Astrocyte (in vitro differentiated cells and primary cell): ENCODE measurements around the gene RAB11FIP4.

Experiments used
- EZH2 ChIP-seq: IDR thresholded peaks from 2 replicates; pipeline ENCODE4 v1.6.1; 2012; ENCODE audit warnings: mild to moderate bottlenecking, low read length, inconsistent platforms; ENCODE audit not compliant: insufficient read depth
- TF ChIP-seq, protein P1 (sequence below): IDR thresholded peaks from 2 replicates; pipeline ENCODE4 v1.5.1; 2011; ENCODE audit warnings: low read depth, mild to moderate bottlenecking, inconsistent platforms, low read length, moderate library complexity; ENCODE audit not compliant: insufficient read depth

DNA sequence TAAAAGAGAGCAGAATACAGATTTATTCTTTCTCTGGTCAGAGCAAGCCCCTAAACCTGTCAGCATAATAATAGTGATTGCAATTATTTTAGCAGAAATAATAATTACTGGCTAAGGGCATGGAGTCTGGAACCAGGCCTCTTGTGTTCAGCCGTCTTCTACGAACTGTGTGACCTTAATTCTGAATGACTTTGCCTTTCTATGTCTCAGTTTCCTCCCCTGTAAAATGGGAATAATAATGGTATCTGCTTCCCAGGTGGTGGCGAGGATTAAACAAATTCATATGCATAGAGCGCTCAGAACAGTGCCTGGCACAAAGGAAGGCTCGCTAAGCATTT is 33.4 kb downstream of the RAB11FIP4 start:
- TF ChIP-seq EZH2: no peak
- TF ChIP-seq, protein P1, sequence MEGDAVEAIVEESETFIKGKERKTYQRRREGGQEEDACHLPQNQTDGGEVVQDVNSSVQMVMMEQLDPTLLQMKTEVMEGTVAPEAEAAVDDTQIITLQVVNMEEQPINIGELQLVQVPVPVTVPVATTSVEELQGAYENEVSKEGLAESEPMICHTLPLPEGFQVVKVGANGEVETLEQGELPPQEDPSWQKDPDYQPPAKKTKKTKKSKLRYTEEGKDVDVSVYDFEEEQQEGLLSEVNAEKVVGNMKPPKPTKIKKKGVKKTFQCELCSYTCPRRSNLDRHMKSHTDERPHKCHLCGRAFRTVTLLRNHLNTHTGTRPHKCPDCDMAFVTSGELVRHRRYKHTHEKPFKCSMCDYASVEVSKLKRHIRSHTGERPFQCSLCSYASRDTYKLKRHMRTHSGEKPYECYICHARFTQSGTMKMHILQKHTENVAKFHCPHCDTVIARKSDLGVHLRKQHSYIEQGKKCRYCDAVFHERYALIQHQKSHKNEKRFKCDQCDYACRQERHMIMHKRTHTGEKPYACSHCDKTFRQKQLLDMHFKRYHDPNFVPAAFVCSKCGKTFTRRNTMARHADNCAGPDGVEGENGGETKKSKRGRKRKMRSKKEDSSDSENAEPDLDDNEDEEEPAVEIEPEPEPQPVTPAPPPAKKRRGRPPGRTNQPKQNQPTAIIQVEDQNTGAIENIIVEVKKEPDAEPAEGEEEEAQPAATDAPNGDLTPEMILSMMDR: no peak
